ENCODE data around the gene BRCA2.

The BRCA2 gene

GRCh38 chr13:32362574-32362973 is 47.3 kb downstream of the BRCA2 start:
- Histone ChIP-seq H4K20me1 (ENCODE audit: insufficient read depth, low read length) (no peaks in the 10 kb centered on the region), H3K4me1 (ENCODE audit: low read length) (no peaks in the 10 kb centered on the region), H3K9me3 (replicated peaks; ENCODE audit: insufficient read depth, low read length) (no peaks in the 10 kb centered on the region), H3K4me3 (ENCODE audit: low read length) (no peak overlapping the region), H3K9ac (ENCODE audit: low read length) (no peak overlapping the region), H3K79me2 (ENCODE audit: low read length) (no peaks in the 10 kb centered on the region), H2AFZ (ENCODE audit: low read length) (no peak overlapping the region), H3F3A (ENCODE audit: insufficient read depth, low read length) (no peaks in the 10 kb centered on the region), H3K27me3 (replicated peaks; ENCODE audit: insufficient read depth, low read length) (no peaks in the 10 kb centered on the region), H3K9me2 (replicated peaks; ENCODE audit: insufficient read depth, low read length) (no peaks in the 10 kb centered on the region), H3K4me2 (ENCODE audit: low read depth, low read length) (no peak overlapping the region), H3K27ac (ENCODE audit: low read length) (no peak overlapping the region), H3K36me3 (replicated peaks; ENCODE audit: insufficient read depth, low read length) (no peaks in the 10 kb centered on the region)
- TF ChIP-seq EZH2 (optimal IDR thresholded peaks at IDR 0.05; ENCODE audit: low read depth, low read length): no peak
- no peak for TF ChIP-seq EZH2phosphoT487 (IDR thresholded peaks at IDR 0.05; ENCODE audit: low read length)
- TF ChIP-seq CTCF (IDR thresholded peaks at IDR 0.05; ENCODE audit: low read length): no peak
- DNase-seq: no peak

GRCh38 chr13:32370805-32371204 is 55.5 kb downstream of the BRCA2 start:
- Histone ChIP-seq H3K27ac (ENCODE audit: low read length) (no peak overlapping the region), H2AFZ (ENCODE audit: low read length) (no peak overlapping the region), H3K4me2 (ENCODE audit: low read depth, low read length) (no peak overlapping the region), H3K4me3 (ENCODE audit: low read length) (no peak overlapping the region), H3K36me3 (replicated peaks; ENCODE audit: insufficient read depth, low read length) (no peaks in the 10 kb centered on the region), H3K4me1 (ENCODE audit: low read length) (no peaks in the 10 kb centered on the region), H3K9me3 (replicated peaks; ENCODE audit: insufficient read depth, low read length) (no peaks in the 10 kb centered on the region), H3K9me2 (replicated peaks; ENCODE audit: insufficient read depth, low read length) (no peaks in the 10 kb centered on the region), H4K20me1 (ENCODE audit: insufficient read depth, low read length) (no peaks in the 10 kb centered on the region), H3K9ac (ENCODE audit: low read length) (no peak overlapping the region), H3K79me2 (ENCODE audit: low read length) (no peaks in the 10 kb centered on the region), H3F3A (ENCODE audit: insufficient read depth, low read length) (no peaks in the 10 kb centered on the region), H3K27me3 (replicated peaks; ENCODE audit: insufficient read depth, low read length) (no peaks in the 10 kb centered on the region)
- TF ChIP-seq CTCF (IDR thresholded peaks at IDR 0.05; ENCODE audit: low read length) (no peak), EZH2phosphoT487 (IDR thresholded peaks at IDR 0.05; ENCODE audit: low read length) (no peak), EZH2 (optimal IDR thresholded peaks at IDR 0.05; ENCODE audit: low read depth, low read length) (no peak)
- DNase-seq: no peak

GRCh38 chr13:32376642-32377415 is 61.5 kb downstream of the BRCA2 start:
- TF ChIP-seq CTCF (IDR thresholded peaks at IDR 0.05; ENCODE audit: low read length) (no peak), EZH2phosphoT487 (IDR thresholded peaks at IDR 0.05; ENCODE audit: low read length) (no peak), EZH2 (optimal IDR thresholded peaks at IDR 0.05; ENCODE audit: low read depth, low read length) (no peak)
- H3K9me3 ChIP-seq (replicated peaks; ENCODE audit: insufficient read depth, low read length): no peaks in the 10 kb centered on the region

More at GRCh38 chr13:32376642-32377415, 61.5 kb downstream of the BRCA2 start:
- H3K79me2 ChIP-seq (ENCODE audit: low read length): no peaks in the 10 kb centered on the region
- H3K36me3 ChIP-seq (replicated peaks; ENCODE audit: insufficient read depth, low read length): no peaks in the 10 kb centered on the region
- no peak overlapping the region for H3K4me2 ChIP-seq (ENCODE audit: low read depth, low read length)
- no peaks in the 10 kb centered on the region for H4K20me1 ChIP-seq (ENCODE audit: insufficient read depth, low read length)
- H3K27me3 ChIP-seq (replicated peaks; ENCODE audit: insufficient read depth, low read length): no peaks in the 10 kb centered on the region
- no peak overlapping the region for H3K9ac ChIP-seq (ENCODE audit: low read length)
- H3K9me2 ChIP-seq (replicated peaks; ENCODE audit: insufficient read depth, low read length): no peaks in the 10 kb centered on the region
- H3K27ac ChIP-seq (ENCODE audit: low read length): no peak overlapping the region
- H3F3A ChIP-seq (ENCODE audit: insufficient read depth, low read length): no peaks in the 10 kb centered on the region
- no peak for DNase-seq
- no peak overlapping the region for H3K4me3 ChIP-seq (ENCODE audit: low read length)
- no peak overlapping the region for H2AFZ ChIP-seq (ENCODE audit: low read length)
- no peaks in the 10 kb centered on the region for H3K4me1 ChIP-seq (ENCODE audit: low read length)
